Colonic mucosa (tissue), 4 donors: ENCODE data around the gene HNRNPM. TPM values are rescaled to one million over a fixed set of nuclear protein-coding genes. Genes with fewer than 3 reads are reported as not detected.
A peak's percentile ranks its signal among the peaks of the same experiment; 100 is the strongest.

Experiments used
- DNase-seq: peaks from one replicate; pipeline ENCODE4 v3.0.0-alpha.2; 2020
- H3K27ac ChIP-seq: fragments of 200-600 bp; one replicate; pipeline ENCODE4 v1.8.0; 2021
- H3K27me3 ChIP-seq: fragments of 200-600 bp; one replicate; pipeline ENCODE4 v1.8.0; 2021
- H3K36me3 ChIP-seq: fragments of 200-600 bp; one replicate; pipeline ENCODE4 v1.8.0; 2021
- H3K4me1 ChIP-seq: fragments of 200-600 bp; one replicate; pipeline ENCODE4 v1.8.0; 2021; ENCODE audit warnings: mild to moderate bottlenecking
- H3K4me3 ChIP-seq: fragments of 200-600 bp; one replicate; pipeline ENCODE4 v1.8.0; 2021
- H3K9ac ChIP-seq, 2 donors: one replicate each; pipeline ENCODE4 v1.7.0; 2013; ENCODE audit warnings: control low read depth in 2 of 2, low read depth in 2 of 2, low read length in 2 of 2
- H3K9me3 ChIP-seq: fragments of 200-600 bp; one replicate; pipeline ENCODE4 v1.8.0; 2021
- CTCF ChIP-seq: fragments of 200-600 bp; IDR thresholded peaks from one replicate; pipeline ENCODE4 v1.8.0; 2022; ENCODE audit warnings: antibody characterized with exemption, mild to moderate bottlenecking
- intact Hi-C: fragments of 100-400 bp; cut with DNase I; formaldehyde crosslinking; loops from one replicate; pipeline ENCODE4 v1.14.1; 2022
- total RNA-seq, 2 donors: library from RNA; stranded (reverse); fragmentation: NEBNext Ultra II Directional in 1 of 2; extraction: Animal tissue kit (Norgen Biotek cat#: 25700) in 1 of 2; gene quantifications; one replicate each; pipeline ENCODE4 v1.2.1, GENCODE V29; 2021
- donor health status: healthy.
- donor health status: DM: no; HTN: no; CAD: no.
- donor health status: DM: no; HTN: no; CAD: no.

The HNRNPM gene
- total RNA-seq, 2 donors from 2014 or later: 122 to 339 TPM

- H3K9ac ChIP-seq: peak overlapping the region; percentile 70 to 78
- no peaks in the 10 kb centered on the region for H3K9me3 ChIP-seq
- no peak for TF ChIP-seq CTCF
- no peaks in the 10 kb centered on the region for H3K4me1 ChIP-seq
- no peaks in the 10 kb centered on the region for H3K36me3 ChIP-seq
- DNase-seq: peak; percentile 95
- intact Hi-C loops: no loop called here
- peak overlapping the region; percentile 70 for H3K4me3 ChIP-seq
- H3K27ac ChIP-seq: peak overlapping the region; percentile 89
- no peaks in the 10 kb centered on the region for H3K27me3 ChIP-seq
Observed at GRCh38 chr19:8526345-8527091, 81.7 kb downstream of the HNRNPM start.

- TF ChIP-seq CTCF: no peak
- Histone ChIP-seq H3K27me3 (no peaks in the 10 kb centered on the region), H3K9me3 (no peaks in the 10 kb centered on the region), H3K4me3 (no peak overlapping the region), H3K36me3 (no peaks in the 10 kb centered on the region), H3K9ac (no peak overlapping the region), H3K4me1 (no peaks in the 10 kb centered on the region), H3K27ac (no peak overlapping the region)
- intact Hi-C loops: no loop called here
- DNase-seq: no peak
Observed at GRCh38 chr19:8528500-8528899, 83.7 kb downstream of the HNRNPM start.

- intact Hi-C loops: no loop called here
- Histone ChIP-seq H3K9me3 (no peaks in the 10 kb centered on the region), H3K27ac (no peak overlapping the region), H3K4me1 (no peaks in the 10 kb centered on the region), H3K9ac (no peak overlapping the region), H3K27me3 (no peaks in the 10 kb centered on the region), H3K4me3 (no peak overlapping the region), H3K36me3 (no peaks in the 10 kb centered on the region)
- no peak for TF ChIP-seq CTCF
- DNase-seq: no peak
Observed at GRCh38 chr19:8529369-8530006, 84.7 kb downstream of the HNRNPM start.

GRCh38 chr19:8530061-8530679 is 85.4 kb downstream of the HNRNPM start:
- Histone ChIP-seq H3K27ac (no peak overlapping the region), H3K9ac (no peak overlapping the region), H3K4me1 (no peaks in the 10 kb centered on the region), H3K27me3 (no peaks in the 10 kb centered on the region), H3K9me3 (no peaks in the 10 kb centered on the region), H3K36me3 (no peaks in the 10 kb centered on the region), H3K4me3 (no peak overlapping the region)
- intact Hi-C loops: no loop called here
- DNase-seq: no peak
- TF ChIP-seq CTCF: no peak

GRCh38 chr19:8531470-8531869 is 86.7 kb downstream of the HNRNPM start:
- H3K27ac ChIP-seq: no peak overlapping the region

More at GRCh38 chr19:8531470-8531869, 86.7 kb downstream of the HNRNPM start:
- no peak overlapping the region for H3K9ac ChIP-seq
- no peaks in the 10 kb centered on the region for H3K36me3 ChIP-seq
- intact Hi-C loops: no loop called here
- H3K9me3 ChIP-seq: no peaks in the 10 kb centered on the region
- no peaks in the 10 kb centered on the region for H3K27me3 ChIP-seq
- H3K4me3 ChIP-seq: no peak overlapping the region
- no peaks in the 10 kb centered on the region for H3K4me1 ChIP-seq
- no peak for DNase-seq
- no peak for TF ChIP-seq CTCF
